Left cardiac atrium (tissue), 4 donors: Measurements from ENCODE around the gene ADGRB3. TPM values are rescaled to one million over a fixed set of nuclear protein-coding genes. Genes with fewer than 3 reads are reported as not detected.
"Not testable (repeated sequence)": the region's sequence is repeated elsewhere in the genome, so short reads cannot be mapped to it uniquely, and the experiment has no call there.

Experiments used
- ATAC-seq, 2 donors: fragments of 200-7000 bp; cut with Tn5 transposase; one replicate each; pipeline ENCODE4 v1.9.1; 2020; ENCODE audit warnings: mild to moderate bottlenecking in 2 of 2, moderate library complexity in 2 of 2
- DNase-seq: peaks from one replicate; pipeline ENCODE4 v3.0.0-alpha.2; 2020
- intact Hi-C, 2 donors: fragments of 100-400 bp; cut with DNase I; formaldehyde crosslinking; loops; one replicate each; pipeline versions ENCODE4 v1.14.1 to v1.15.1; 2022 to 2023
- total RNA-seq, 2 donors: library from RNA; stranded (reverse); fragmentation: NEBNext Ultra II Directional; extraction: Animal tissue kit (Norgen Biotek cat#: 25700); gene quantifications; one replicate each; pipeline ENCODE4 v1.2.1, GENCODE V29; 2021
- donor health status: DM: no; HTN: yes; CAD: no.
- donor health status: DM: no; HTN: yes; CAD: no; lungs with severe emphysema.
- donor health status: DM: yes; HTN: yes; CAD: no.
- donor health status: Dilated cardiomyopathy.

ADGRB3 gene
- total RNA-seq, 2 donors from 2014 or later = 1.7 to 2.3 TPM

DNA sequence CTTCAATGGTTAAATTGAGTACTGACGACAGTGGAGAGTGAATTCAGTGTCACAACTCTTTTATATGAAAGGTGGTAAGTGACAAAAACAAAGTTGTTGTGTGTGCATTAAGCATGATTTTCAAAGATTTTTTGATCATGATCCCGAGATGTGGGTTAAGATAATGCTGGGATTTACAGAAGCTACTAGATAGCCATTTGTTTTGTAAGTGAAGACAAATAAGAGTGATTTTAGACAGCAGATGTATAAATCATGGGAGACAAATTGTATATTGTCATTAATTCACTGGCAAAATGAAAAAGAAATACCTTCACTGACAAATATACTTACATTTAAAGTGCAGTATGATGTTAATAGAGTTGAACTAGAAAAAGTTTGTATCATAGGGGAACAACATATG lies 6.1 kb downstream of the ADGRB3 start:
- intact Hi-C loops = no loop called here
- ATAC-seq (no peak), DNase-seq (no peak)

DNA sequence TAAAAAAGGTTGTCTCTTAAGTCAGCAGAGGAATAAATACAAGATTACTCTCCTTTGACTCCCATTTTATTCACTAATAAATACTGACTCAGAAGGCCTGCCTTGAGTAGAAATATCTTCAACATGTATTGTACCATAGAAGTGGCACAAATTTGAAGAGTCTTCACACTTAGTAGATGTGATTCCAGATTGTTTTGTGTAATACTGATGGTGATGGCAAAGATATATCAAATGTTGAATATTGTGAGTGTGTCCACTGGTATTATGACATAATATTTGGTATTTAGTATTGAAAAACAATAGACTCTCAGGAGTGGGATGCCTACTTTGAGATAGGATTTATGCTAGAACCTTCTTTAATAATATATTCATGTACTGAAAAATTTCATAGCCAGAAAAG lies 7.0 kb downstream of the ADGRB3 start:
- intact Hi-C loops = no loop called here
- ATAC-seq (no peak), DNase-seq (no peak)

DNA sequence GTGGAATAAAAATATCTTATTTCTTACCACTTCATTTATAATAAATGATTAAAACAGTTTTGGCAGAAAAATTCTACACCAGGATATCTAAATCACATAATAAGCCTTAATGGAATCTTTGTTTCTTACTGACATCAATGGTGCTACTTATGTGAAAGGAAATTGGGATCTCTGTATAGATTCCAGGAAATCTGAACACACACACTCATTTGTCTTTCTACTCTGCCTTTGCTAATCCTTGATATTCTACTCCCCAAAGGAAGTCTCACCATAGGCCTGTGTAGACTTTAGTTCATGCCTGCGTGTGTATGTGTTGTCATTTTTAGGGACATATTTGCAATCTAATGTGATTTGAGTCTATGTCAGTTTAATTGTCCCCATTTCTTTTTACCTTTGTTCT lies 7.9 kb downstream of the ADGRB3 start:
- ATAC-seq (no peak), DNase-seq (no peak)
- intact Hi-C loops = no loop called here

DNA sequence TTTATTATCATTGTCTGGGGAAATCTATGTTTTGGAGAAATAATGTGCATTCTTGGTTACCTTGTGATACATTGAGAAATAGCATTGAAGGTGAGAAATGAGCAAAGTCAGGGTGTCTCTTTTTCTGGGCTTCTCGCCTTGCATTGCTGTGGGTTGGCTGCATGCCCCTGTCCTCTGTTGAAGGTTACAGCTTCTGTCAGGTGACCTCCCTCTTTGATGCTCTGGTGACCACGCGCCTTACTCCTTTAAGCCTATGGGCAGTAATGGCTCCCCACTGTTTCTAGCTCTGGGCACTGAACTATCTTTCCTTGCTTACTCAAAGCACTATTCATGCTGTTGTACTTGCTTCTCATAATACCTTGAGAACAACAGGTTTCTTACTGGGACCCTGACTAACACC lies 14.6 kb downstream of the ADGRB3 start:
- no peak for DNase-seq
- intact Hi-C loops = no loop called here
- ATAC-seq = no peak

GRCh38 chr6:68650142-68650541 lies 15.1 kb downstream of the ADGRB3 start:
- ATAC-seq = no peak
- DNase-seq = no peak
- intact Hi-C loops = no loop called here

- no peak for DNase-seq
- intact Hi-C loops = no loop called here
- ATAC-seq = peak in 1 of 2 donors; percentile 33
Observed at GRCh38 chr6:68651011-68651985, 16.2 kb downstream of the ADGRB3 start.

GRCh38 chr6:68652117-68652536 lies 17.0 kb downstream of the ADGRB3 start:
- intact Hi-C loops = no loop called here
- DNase-seq (no peak), ATAC-seq (no peak)

GRCh38 chr6:68653074-68653705 lies 18.1 kb downstream of the ADGRB3 start:
- DNase-seq (no peak), ATAC-seq (no peak)
- intact Hi-C loops = no loop called here

- ATAC-seq = no peak
- intact Hi-C loops = no loop called here
- no peak for DNase-seq
Observed at GRCh38 chr6:68653706-68654089, 18.6 kb downstream of the ADGRB3 start.

DNA sequence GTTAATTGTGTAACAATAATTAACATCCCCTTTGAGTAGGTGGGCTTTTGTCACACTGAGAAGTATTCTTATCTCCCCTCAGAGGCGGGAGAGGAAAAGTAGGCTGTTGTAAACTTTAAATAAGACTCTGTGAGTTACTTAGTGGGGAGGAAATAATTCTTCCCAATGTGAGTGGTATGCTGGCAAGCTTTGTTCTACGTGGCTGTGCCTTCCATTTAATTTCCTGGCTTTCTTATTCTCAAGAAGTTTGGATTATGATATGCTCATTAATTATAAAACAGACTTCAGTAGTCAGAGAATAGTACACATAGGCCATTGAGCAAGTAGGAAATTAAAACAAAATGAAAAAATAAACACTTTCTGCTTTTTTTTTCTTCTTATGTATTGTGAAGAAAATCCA lies 19.1 kb downstream of the ADGRB3 start:
- DNase-seq (no peak), ATAC-seq (no peak)
- intact Hi-C loops = no loop called here

GRCh38 chr6:68655028-68655427 lies 19.9 kb downstream of the ADGRB3 start:
- no peak for ATAC-seq
- no peak for DNase-seq
- intact Hi-C loops = no loop called here

- ATAC-seq = no peak
- intact Hi-C loops = no loop called here
- DNase-seq = no peak
Observed at GRCh38 chr6:68657374-68658139, 22.5 kb downstream of the ADGRB3 start.

DNA sequence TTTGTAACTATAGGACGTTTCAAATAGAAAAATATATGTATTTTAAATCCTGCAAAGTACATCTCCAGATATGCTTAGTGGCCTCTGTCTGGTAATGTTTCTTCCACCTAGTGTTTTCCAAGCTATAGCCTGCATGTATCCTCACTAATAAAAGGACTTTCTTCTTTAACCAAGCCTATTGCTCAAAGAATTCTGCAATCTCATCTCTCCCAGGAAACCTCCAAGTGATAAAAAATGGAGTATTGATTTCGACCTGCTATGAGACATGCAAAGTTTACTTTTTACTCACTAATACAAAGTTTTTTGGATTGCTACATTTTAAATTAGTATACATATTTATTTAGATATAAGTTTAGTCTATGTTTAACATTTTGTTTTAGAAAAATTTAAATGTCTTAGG lies 23.3 kb downstream of the ADGRB3 start:
- ATAC-seq (no peak), DNase-seq (no peak)
- intact Hi-C loops = no loop called here

GRCh38 chr6:68673255-68673654 lies 38.2 kb downstream of the ADGRB3 start:
- intact Hi-C loops = no loop called here
- no peak for DNase-seq
- ATAC-seq = no peak

DNA sequence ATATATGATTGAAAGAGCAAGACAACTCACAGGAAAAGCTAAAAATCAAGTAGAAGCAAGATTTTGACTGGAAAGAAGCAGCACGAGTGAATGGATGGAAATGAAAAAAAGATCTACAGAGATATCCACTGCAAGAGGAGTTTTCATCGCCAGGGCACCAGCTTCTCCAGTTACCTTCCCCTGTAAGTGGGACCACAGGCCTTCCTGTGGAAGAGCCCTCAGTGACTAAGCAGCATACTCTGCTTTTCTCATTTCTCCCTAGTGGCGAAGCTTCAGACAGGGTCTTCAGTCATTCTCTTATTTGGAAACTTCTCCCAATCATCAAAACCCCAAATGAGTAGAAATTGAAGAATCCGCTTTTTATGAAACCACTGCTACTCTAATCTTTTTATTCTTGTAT lies 40.5 kb downstream of the ADGRB3 start:
- ATAC-seq (no peak), DNase-seq (no peak)
- intact Hi-C loops = no loop called here

DNA sequence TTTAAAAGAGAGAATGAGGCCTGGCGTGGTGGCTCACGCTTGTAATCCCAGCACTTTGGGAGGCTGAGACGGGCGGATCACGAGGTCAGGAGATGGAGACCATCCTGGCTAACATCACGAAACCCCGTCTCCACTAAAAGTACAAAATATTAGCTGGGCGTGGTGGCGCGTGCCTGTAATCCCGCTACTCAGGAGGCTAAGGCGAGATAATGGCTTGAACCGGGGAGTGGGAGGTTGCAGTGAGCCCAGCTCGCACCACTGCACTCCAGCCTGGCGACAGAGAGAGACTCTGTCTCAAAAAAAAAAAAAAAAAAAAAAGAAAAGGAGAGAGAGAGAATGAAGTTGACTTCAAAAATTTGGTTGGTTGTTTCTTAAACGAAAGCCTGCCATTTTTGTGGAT lies 41.0 kb downstream of the ADGRB3 start:
- ATAC-seq, intact Hi-C loops, DNase-seq: not testable (repeated sequence)

GRCh38 chr6:68677058-68677457 lies 42.0 kb downstream of the ADGRB3 start:
- DNase-seq = no peak
- intact Hi-C loops = no loop called here
- no peak for ATAC-seq

GRCh38 chr6:68679399-68679798 lies 44.3 kb downstream of the ADGRB3 start:
- ATAC-seq = no peak

GRCh38 chr6:68680264-68680663 lies 45.2 kb downstream of the ADGRB3 start:
- intact Hi-C loops = no loop called here
- DNase-seq (no peak), ATAC-seq (no peak)

More at GRCh38 chr6:68679399-68679798, 44.3 kb downstream of the ADGRB3 start:
- intact Hi-C loops = no loop called here
- peak; percentile 22 for DNase-seq

- DNase-seq (no peak), ATAC-seq (no peak)
- intact Hi-C loops = no loop called here
Observed at GRCh38 chr6:68689910-68690309, 54.8 kb downstream of the ADGRB3 start.
